SK-N-MC (cell line): Measurements from ENCODE around the gene RUSF1.

Source experiments
- EZH2 ChIP-seq: fragments of 200-600 bp; sonication (generic); IDR thresholded peaks from one replicate; pipeline ENCODE4 v1.6.1; 2017; ENCODE audit warnings: antibody characterized with exemption
- FOXP2 ChIP-seq: optimal IDR thresholded peaks from 2 replicates; pipeline ENCODE3; 2011; ENCODE audit warnings: mild to moderate bottlenecking, moderate library complexity; ENCODE audit not compliant: insufficient read depth; ENCODE audit errors: extremely low read length, control extremely low read depth
- POLR2AphosphoS5 ChIP-seq: IDR thresholded peaks from 2 replicates; pipeline ENCODE4 v1.6.1; 2012; ENCODE audit warnings: mild to moderate bottlenecking, low read depth, low read length, borderline replicate concordance

GRCh38 chr16:31508706-31509195 is 560 bp upstream of the RUSF1 start:
- TF ChIP-seq POLR2AphosphoS5: no peak
- no peak for TF ChIP-seq EZH2
- no peak for TF ChIP-seq FOXP2
